ENCODE measurements around the gene ANKRD40CL. TPM values are rescaled to one million over a fixed set of nuclear protein-coding genes. Genes with fewer than 3 reads are reported as not detected.

The ANKRD40CL gene
- total and polyA plus RNA-seq, 7 experiments from 2014 or later, result not detected

GRCh38 chr17:50802609-50803571, 35.6 kb upstream of the ANKRD40CL start:
- no peaks in the 10 kb centered on the region for H3K36me3 Mint-ChIP-seq
- no peaks in the 10 kb centered on the region for H3K27me3 ChIP-seq (ENCODE audit: control insufficient read depth in 2 of 2, insufficient read depth in 2 of 2, low read length in 2 of 2)
- H3K4me3 Mint-ChIP-seq, result no peak overlapping the region
- intact Hi-C loops (cut with micrococcal nuclease), result no loop called here
- ChIA-PET POLR2A (interaction anchor here (0.6 to 0.7 kb wide), 2 partner anchors 344 to 358 kb away, joined by 3 to 5 read pairs; no protein-coding TSS in a partner anchor), CTCF (interaction anchor here (0.6 to 0.8 kb wide), 2 partner anchors 153 to 220 kb away, joined by 3 read pairs; no protein-coding TSS in a partner anchor)
- no peaks in the 10 kb centered on the region for H3K9me3 ChIP-seq (ENCODE audit: control insufficient read depth in 2 of 3, low read length in 3 of 3)
- H3K9me3 Mint-ChIP-seq, result peaks cover 0 to 1% (median 0%) of the 10 kb centered on the region in 11 donors
- no peaks in the 10 kb centered on the region for H3K36me3 ChIP-seq (ENCODE audit: control insufficient read depth in 2 of 3, insufficient read depth in 3 of 3, low read length in 3 of 3)
- H3K27ac ChIP-seq (ENCODE audit: low read depth, low read length), result no peak overlapping the region
- DNase-seq (no peak), ATAC-seq (no peak)
- H3K27ac Mint-ChIP-seq, result no peak overlapping the region
- H3K4me1 Mint-ChIP-seq, result no peaks in the 10 kb centered on the region
- H3K27me3 Mint-ChIP-seq, result peaks cover 0 to 2% (median 0%) of the 10 kb centered on the region in 5 donors
- no peaks in the 10 kb centered on the region for H3K4me1 ChIP-seq (ENCODE audit: control insufficient read depth in 2 of 2, insufficient read depth in 2 of 2, low read length in 2 of 2)
- no peak overlapping the region for H3K4me3 ChIP-seq (ENCODE audit: low read length)

DNA sequence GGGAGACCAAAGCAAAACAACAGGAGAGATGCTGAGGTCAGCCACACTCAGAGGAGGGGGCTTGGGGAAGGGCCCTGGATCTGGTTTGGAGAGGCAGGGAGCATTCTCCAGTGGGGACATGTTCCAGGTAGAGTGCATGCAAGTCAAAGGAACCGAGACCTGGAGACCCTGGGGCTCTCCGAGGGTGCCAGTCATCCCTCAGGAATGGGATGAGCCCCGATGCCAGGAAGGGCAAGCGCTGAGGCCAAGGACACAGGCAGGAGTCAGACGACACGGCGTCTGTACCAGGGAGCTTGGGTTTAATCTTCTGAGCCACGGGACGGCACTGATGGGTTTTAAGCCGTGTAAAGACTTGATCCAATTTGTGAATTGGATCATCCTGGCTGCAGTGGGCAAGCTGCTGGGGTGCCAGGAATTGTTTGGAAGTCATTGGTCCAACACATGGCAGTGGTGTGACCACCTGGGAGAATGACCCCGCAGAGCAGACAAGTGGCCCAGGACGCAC, 32.9 kb upstream of the ANKRD40CL start:
- ChIA-PET CTCF (no interaction called here), POLR2A (no interaction called here)
- Histone ChIP-seq H3K9me3 (ENCODE audit: control insufficient read depth in 2 of 3, low read length in 3 of 3) (no peaks in the 10 kb centered on the region), H3K27me3 (ENCODE audit: control insufficient read depth in 2 of 2, insufficient read depth in 2 of 2, low read length in 2 of 2) (no peaks in the 10 kb centered on the region), H3K4me3 (ENCODE audit: low read length) (no peak overlapping the region), H3K27ac (ENCODE audit: low read depth, low read length) (no peak overlapping the region), H3K4me1 (ENCODE audit: control insufficient read depth in 2 of 2, insufficient read depth in 2 of 2, low read length in 2 of 2) (no peaks in the 10 kb centered on the region), H3K36me3 (ENCODE audit: control insufficient read depth in 2 of 3, insufficient read depth in 3 of 3, low read length in 3 of 3) (no peaks in the 10 kb centered on the region)
- intact Hi-C loops (cut with micrococcal nuclease), result no loop called here
- H3K36me3 Mint-ChIP-seq, result no peaks in the 10 kb centered on the region
- H3K4me1 Mint-ChIP-seq, result no peaks in the 10 kb centered on the region
- H3K27me3 Mint-ChIP-seq, result peaks cover 0 to 2% (median 0%) of the 10 kb centered on the region in 5 donors
- no peak overlapping the region for H3K4me3 Mint-ChIP-seq
- ATAC-seq (no peak), DNase-seq (no peak)
- peaks cover 0 to 1% (median 0%) of the 10 kb centered on the region in 11 donors for H3K9me3 Mint-ChIP-seq
- H3K27ac Mint-ChIP-seq, result no peak overlapping the region

- H3K36me3 ChIP-seq (ENCODE audit: control insufficient read depth in 2 of 3, insufficient read depth in 3 of 3, low read length in 3 of 3), result no peaks in the 10 kb centered on the region
- Mint-ChIP-seq H3K27me3 (peaks cover 0 to 2% (median 0%) of the 10 kb centered on the region in 5 donors), H3K27ac (no peak overlapping the region), H3K4me3 (no peak overlapping the region), H3K9me3 (peaks cover 0 to 1% (median 0%) of the 10 kb centered on the region in 11 donors), H3K36me3 (no peaks in the 10 kb centered on the region), H3K4me1 (no peaks in the 10 kb centered on the region)
- ATAC-seq (no peak), DNase-seq (no peak)
- intact Hi-C loops (cut with micrococcal nuclease), result no loop called here
- CTCF ChIA-PET, result no interaction called here
- no peaks in the 10 kb centered on the region for H3K9me3 ChIP-seq (ENCODE audit: control insufficient read depth in 2 of 3, low read length in 3 of 3)
- no peaks in the 10 kb centered on the region for H3K4me1 ChIP-seq (ENCODE audit: control insufficient read depth in 2 of 2, insufficient read depth in 2 of 2, low read length in 2 of 2)
- no peaks in the 10 kb centered on the region for H3K27me3 ChIP-seq (ENCODE audit: control insufficient read depth in 2 of 2, insufficient read depth in 2 of 2, low read length in 2 of 2)
- H3K27ac ChIP-seq (ENCODE audit: low read depth, low read length), result no peak overlapping the region
- H3K4me3 ChIP-seq (ENCODE audit: low read length), result no peak overlapping the region
- POLR2A ChIA-PET, result no interaction called here
Measured at GRCh38 chr17:50799582-50799981, 32.3 kb upstream of the ANKRD40CL start.

- no peaks in the 10 kb centered on the region for H3K9me3 ChIP-seq (ENCODE audit: control insufficient read depth in 2 of 3, low read length in 3 of 3)
- H3K4me1 ChIP-seq (ENCODE audit: control insufficient read depth in 2 of 2, insufficient read depth in 2 of 2, low read length in 2 of 2), result no peaks in the 10 kb centered on the region
- CTCF ChIA-PET, result no interaction called here
- H3K27ac ChIP-seq (ENCODE audit: low read depth, low read length), result no peak overlapping the region
- Mint-ChIP-seq H3K9me3 (peaks cover 0 to 1% (median 0%) of the 10 kb centered on the region in 11 donors), H3K4me1 (no peaks in the 10 kb centered on the region), H3K27ac (no peak overlapping the region), H3K36me3 (no peaks in the 10 kb centered on the region), H3K27me3 (peaks cover 0 to 2% (median 0%) of the 10 kb centered on the region in 5 donors), H3K4me3 (no peak overlapping the region)
- H3K27me3 ChIP-seq (ENCODE audit: control insufficient read depth in 2 of 2, insufficient read depth in 2 of 2, low read length in 2 of 2), result no peaks in the 10 kb centered on the region
- H3K4me3 ChIP-seq (ENCODE audit: low read length), result no peak overlapping the region
- DNase-seq, result no peak
- H3K36me3 ChIP-seq (ENCODE audit: control insufficient read depth in 2 of 3, insufficient read depth in 3 of 3, low read length in 3 of 3), result no peaks in the 10 kb centered on the region
- intact Hi-C loops (cut with micrococcal nuclease), result no loop called here
- no peak for ATAC-seq
- POLR2A ChIA-PET, result no interaction called here
Measured at GRCh38 chr17:50798424-50799288, 31.3 kb upstream of the ANKRD40CL start.

DNA sequence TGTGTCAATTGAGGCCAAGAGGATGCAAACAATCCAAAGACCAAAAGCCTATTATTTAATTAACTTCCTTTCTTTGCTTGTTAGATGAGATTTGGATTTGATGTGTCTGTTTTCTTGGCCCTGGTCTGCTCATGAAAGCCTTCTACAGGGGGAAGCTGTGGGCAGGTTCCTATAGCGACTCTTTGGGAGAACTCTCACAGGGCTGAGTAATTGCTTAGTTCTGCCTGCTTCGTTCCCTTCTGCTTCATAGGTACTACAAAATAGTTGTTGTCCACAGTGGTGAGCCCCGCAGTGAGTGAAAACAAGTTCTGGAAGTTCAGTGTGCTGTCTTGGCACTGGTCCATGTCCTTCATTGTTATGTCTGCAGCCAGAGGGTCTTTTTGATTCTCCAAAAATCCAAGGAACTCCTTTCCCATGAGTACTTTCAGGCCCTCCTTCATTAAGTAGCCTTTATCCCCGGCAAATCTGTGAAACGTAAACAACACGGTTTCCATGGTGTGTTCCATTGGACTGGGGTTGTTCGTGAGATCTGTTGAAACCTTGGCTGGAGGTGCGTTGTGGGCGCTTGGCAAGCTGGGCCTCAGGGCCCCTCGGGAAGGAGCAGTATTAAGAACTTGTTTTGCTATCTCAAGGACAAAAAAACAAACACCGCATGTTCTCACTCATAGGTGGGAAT, 30.0 kb upstream of the ANKRD40CL start:
- intact Hi-C loops (cut with micrococcal nuclease), result no loop called here
- Mint-ChIP-seq H3K4me1 (peaks cover 0 to 2% (median 0%) of the 10 kb centered on the region in 7 donors), H3K27ac (no peak overlapping the region), H3K36me3 (no peaks in the 10 kb centered on the region), H3K9me3 (peaks cover 0 to 3% (median 0%) of the 10 kb centered on the region in 11 donors), H3K27me3 (peaks cover 0 to 4% (median 0%) of the 10 kb centered on the region in 5 donors), H3K4me3 (no peak overlapping the region)
- DNase-seq, result no peak
- H3K4me3 ChIP-seq (ENCODE audit: low read length), result no peak overlapping the region
- ChIA-PET CTCF (no interaction called here), POLR2A (no interaction called here)
- no peak for ATAC-seq
- H3K27me3 ChIP-seq (ENCODE audit: control insufficient read depth in 2 of 2, insufficient read depth in 2 of 2, low read length in 2 of 2), result no peaks in the 10 kb centered on the region
- H3K36me3 ChIP-seq (ENCODE audit: control insufficient read depth in 2 of 3, insufficient read depth in 3 of 3, low read length in 3 of 3), result no peaks in the 10 kb centered on the region
- H3K4me1 ChIP-seq (ENCODE audit: control insufficient read depth in 2 of 2, insufficient read depth in 2 of 2, low read length in 2 of 2), result no peaks in the 10 kb centered on the region
- no peak overlapping the region for H3K27ac ChIP-seq (ENCODE audit: low read depth, low read length)
- H3K9me3 ChIP-seq (ENCODE audit: control insufficient read depth in 2 of 3, low read length in 3 of 3), result no peaks in the 10 kb centered on the region

- Mint-ChIP-seq H3K36me3 (no peaks in the 10 kb centered on the region), H3K27me3 (peaks cover 0 to 13% (median 0%) of the 10 kb centered on the region in 5 donors), H3K9me3 (peaks cover 0 to 1% (median 0%) of the 10 kb centered on the region in 11 donors), H3K27ac (no peak overlapping the region), H3K4me1 (peaks cover 0 to 8% (median 0%) of the 10 kb centered on the region in 7 donors), H3K4me3 (no peak overlapping the region)
- no peaks in the 10 kb centered on the region for H3K9me3 ChIP-seq (ENCODE audit: control insufficient read depth in 2 of 3, low read length in 3 of 3)
- H3K27ac ChIP-seq (ENCODE audit: low read depth, low read length), result no peak overlapping the region
- DNase-seq, result no peak
- no peaks in the 10 kb centered on the region for H3K4me1 ChIP-seq (ENCODE audit: control insufficient read depth in 2 of 2, insufficient read depth in 2 of 2, low read length in 2 of 2)
- no peaks in the 10 kb centered on the region for H3K27me3 ChIP-seq (ENCODE audit: control insufficient read depth in 2 of 2, insufficient read depth in 2 of 2, low read length in 2 of 2)
- ATAC-seq, result no peak
- no peaks in the 10 kb centered on the region for H3K36me3 ChIP-seq (ENCODE audit: control insufficient read depth in 2 of 3, insufficient read depth in 3 of 3, low read length in 3 of 3)
- CTCF ChIA-PET, result no interaction called here
- no peak overlapping the region for H3K4me3 ChIP-seq (ENCODE audit: low read length)
- POLR2A ChIA-PET, result no interaction called here
- intact Hi-C loops (cut with micrococcal nuclease), result no loop called here
Measured at GRCh38 chr17:50794361-50794760, 27.0 kb upstream of the ANKRD40CL start.

All from naive thymus-derived CD4-positive, alpha-beta T cell (primary cell).